Neural cell (in vitro differentiated cells): ENCODE data around the gene C5. TPM values are rescaled to one million over a fixed set of nuclear protein-coding genes. Genes with fewer than 3 reads are reported as not detected.

Source experiments
- H2AFZ ChIP-seq: fragments of 200-600, 300-800 bp; sonication (generic), shearing (Covaris generic); 2 replicates; pipeline ENCODE4 v1.6.0; 2014; ENCODE audit warnings: low read depth, mild to moderate bottlenecking, antibody characterized with exemption, low read length, moderate library complexity
- H3F3A ChIP-seq: fragments of 200-600 bp; shearing (Covaris generic); 2 replicates; pipeline ENCODE4 v1.6.1; 2016; ENCODE audit warnings: mild to moderate bottlenecking, moderate library complexity, mixed read lengths, antibody characterized with exemption, low read length; ENCODE audit not compliant: insufficient read depth, poor library complexity, severe bottlenecking
- H3K27ac ChIP-seq: fragments of 200-600, 300-800 bp; sonication (generic), shearing (Covaris generic); 2 replicates; pipeline ENCODE4 v1.5.1; 2014; ENCODE audit warnings: mild to moderate bottlenecking, low read length, moderate library complexity
- H3K27me3 ChIP-seq: fragments of 300-800, 200-600 bp; sonication (generic), shearing (Covaris generic); 2 replicates; pipeline ENCODE4 v1.6.0; 2014; ENCODE audit warnings: mild to moderate bottlenecking, low read depth, low read length, moderate library complexity; ENCODE audit not compliant: insufficient read depth
- H3K36me3 ChIP-seq: fragments of 300-800, 200-600 bp; sonication (generic), shearing (Covaris generic); 2 replicates; pipeline ENCODE4 v1.5.1; 2014; ENCODE audit warnings: mild to moderate bottlenecking, antibody characterized with exemption, low read length, moderate library complexity; ENCODE audit not compliant: insufficient read depth
- H3K4me2 ChIP-seq: fragments of 300-800, 200-600 bp; sonication (generic), shearing (Covaris generic); 2 replicates; pipeline ENCODE4 v1.6.0; 2014; ENCODE audit warnings: mild to moderate bottlenecking, low read length
- H3K4me3 ChIP-seq: fragments of 300-800, 200-600 bp; sonication (generic), shearing (Covaris generic); 2 replicates; pipeline ENCODE4 v1.5.1; 2014; ENCODE audit warnings: mild to moderate bottlenecking, low read length, moderate library complexity
- H3K79me2 ChIP-seq: fragments of 200-600 bp; shearing (Covaris generic); replicated peaks from 2 replicates; pipeline ENCODE4 v1.6.0; 2014; ENCODE audit warnings: mild to moderate bottlenecking, low read length, moderate library complexity; ENCODE audit not compliant: insufficient read depth
- H3K9ac ChIP-seq: fragments of 300-800, 200-600 bp; sonication (generic), shearing (Covaris generic); 2 replicates; pipeline ENCODE4 v1.6.1; 2016; ENCODE audit warnings: mild to moderate bottlenecking, low read length, mixed read lengths
- H3K9me2 ChIP-seq: fragments of 200-600 bp; shearing (Covaris generic); 2 replicates; pipeline ENCODE4 v1.6.1; 2016; ENCODE audit warnings: mild to moderate bottlenecking, low read length, mixed read lengths; ENCODE audit not compliant: insufficient read depth
- H3K9me3 ChIP-seq: fragments of 200-600, 300-800 bp; sonication (generic), shearing (Covaris generic); 2 replicates; pipeline ENCODE4 v1.6.1; 2016; ENCODE audit warnings: mild to moderate bottlenecking, mixed run types, low read length, moderate library complexity, mixed read lengths
- H4K20me1 ChIP-seq: fragments of 200-600 bp; shearing (Covaris generic); 2 replicates; pipeline ENCODE4 v1.6.1; 2016; ENCODE audit warnings: mild to moderate bottlenecking, mixed run types; ENCODE audit not compliant: insufficient read depth
- CTCF ChIP-seq: fragments of 450-650 bp; IDR thresholded peaks from 2 replicates; pipeline ENCODE4 v1.5.1; 2014; ENCODE audit warnings: antibody characterized with exemption, mild to moderate bottlenecking, moderate library complexity; ENCODE audit not compliant: poor library complexity, severe bottlenecking
- EP300 ChIP-seq: fragments of 450-650 bp; conservative IDR thresholded peaks from 2 replicates; pipeline ENCODE4 v1.6.1; 2014; ENCODE audit warnings: antibody characterized with exemption, mild to moderate bottlenecking, moderate library complexity; ENCODE audit not compliant: poor library complexity, severe bottlenecking
- EZH2 ChIP-seq: fragments of 200-600, 300-800 bp; shearing (Covaris generic), sonication (generic); IDR thresholded peaks from 2 replicates; pipeline ENCODE4 v1.6.1; 2014; ENCODE audit warnings: antibody characterized with exemption, low read length, borderline replicate concordance, mild to moderate bottlenecking; ENCODE audit not compliant: insufficient read depth, poor library complexity, severe bottlenecking
- MXI1 ChIP-seq: fragments of 450-650 bp; conservative IDR thresholded peaks from 2 replicates; pipeline ENCODE4 v1.6.1; 2014; ENCODE audit warnings: antibody characterized with exemption, mild to moderate bottlenecking; ENCODE audit not compliant: poor library complexity, severe bottlenecking
- POLR2AphosphoS5 ChIP-seq: IDR thresholded peaks from 2 replicates; pipeline ENCODE4 v1.6.1; 2012
- RAD21 ChIP-seq: fragments of 450-650 bp; conservative IDR thresholded peaks from 2 replicates; pipeline ENCODE4 v1.6.1; 2014; ENCODE audit warnings: antibody characterized with exemption, mild to moderate bottlenecking, moderate library complexity
- REST ChIP-seq: IDR thresholded peaks from 2 replicates; pipeline ENCODE4 v1.6.1; 2012; ENCODE audit warnings: borderline replicate concordance
- SMC3 ChIP-seq: fragments of 450-650 bp; conservative IDR thresholded peaks from 2 replicates; pipeline ENCODE4 v1.6.1; 2014; ENCODE audit warnings: antibody characterized with exemption, mild to moderate bottlenecking, moderate library complexity; ENCODE audit not compliant: poor library complexity
- TAF1 ChIP-seq: IDR thresholded peaks from 2 replicates; pipeline ENCODE4 v1.6.1; 2012; ENCODE audit warnings: low read depth
- polyA plus RNA-seq: library from polyadenylated mRNA; depleted of rRNA; stranded (reverse); fragments of >200 nt; gene quantifications from 2 replicates; pipeline ENCODE4 v1.2.3, GENCODE V29; 2014

C5 gene
- polyA plus RNA-seq, 1 donor from 2014 or later: 3.8 TPM

DNA sequence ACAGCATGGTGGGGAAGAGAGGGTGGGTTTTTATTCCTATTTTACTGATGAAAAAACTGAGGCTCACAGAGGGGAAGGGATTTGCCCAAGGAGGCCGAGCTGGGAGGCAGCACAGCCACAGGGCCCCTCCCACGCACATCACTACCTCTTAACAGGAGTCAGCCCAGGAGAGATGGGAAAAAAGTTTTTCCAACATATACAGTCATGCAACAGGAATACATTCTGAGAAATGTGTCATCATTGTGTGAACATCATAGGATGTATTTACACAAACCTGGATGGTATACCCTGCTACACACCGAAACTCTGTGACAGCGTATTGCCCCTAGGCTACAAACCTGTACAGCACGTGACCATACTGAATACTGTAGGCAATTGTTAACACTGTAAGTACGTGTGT is 135.1 kb downstream of the C5 start:
- TF ChIP-seq POLR2AphosphoS5 (no peak), REST (no peak), EP300 (no peak), EZH2 (no peak), CTCF (no peak), MXI1 (no peak)
- Histone ChIP-seq H3K36me3 (no peaks in the 10 kb centered on the region), H3K9me2 (no peaks in the 10 kb centered on the region), H2AFZ (no peak overlapping the region), H3K4me2 (no peak overlapping the region), H3K27ac (no peak overlapping the region), H3K9me3 (no peaks in the 10 kb centered on the region), H3K27me3 (no peaks in the 10 kb centered on the region), H3K79me2 (no peaks in the 10 kb centered on the region), H4K20me1 (no peaks in the 10 kb centered on the region), H3F3A (no peaks in the 10 kb centered on the region), H3K4me3 (no peak overlapping the region), H3K9ac (no peak overlapping the region)

DNA sequence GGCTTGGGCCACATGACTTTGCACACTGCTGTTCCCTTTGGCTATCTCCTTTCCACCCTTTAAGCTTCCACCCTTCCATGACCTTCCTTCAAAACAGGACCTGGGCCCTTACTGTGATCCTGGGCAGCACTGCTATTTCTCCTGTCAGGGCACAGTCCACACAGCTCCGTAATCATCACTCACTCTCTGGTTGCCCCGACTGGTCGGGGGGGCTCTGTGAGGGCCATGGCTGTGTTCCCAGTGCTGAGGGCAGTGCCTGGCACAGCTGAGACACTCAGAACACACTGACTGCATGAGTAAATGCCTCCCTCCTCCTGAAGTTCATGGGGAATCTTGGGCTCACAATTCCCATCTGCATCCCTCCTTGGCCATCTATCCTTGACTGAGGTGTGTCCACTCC is 135.7 kb downstream of the C5 start:
- Histone ChIP-seq H3K9me2 (no peaks in the 10 kb centered on the region), H3K9me3 (no peaks in the 10 kb centered on the region), H3K27me3 (no peaks in the 10 kb centered on the region), H3K27ac (no peak overlapping the region), H3K4me3 (no peak overlapping the region), H2AFZ (no peak overlapping the region), H4K20me1 (no peaks in the 10 kb centered on the region), H3K9ac (no peak overlapping the region), H3K4me2 (no peak overlapping the region), H3K79me2 (no peaks in the 10 kb centered on the region), H3K36me3 (no peaks in the 10 kb centered on the region), H3F3A (no peaks in the 10 kb centered on the region)
- TF ChIP-seq TAF1 (no peak), SMC3 (no peak), RAD21 (no peak), MXI1 (no peak), EZH2 (no peak), CTCF (no peak), REST (no peak), EP300 (no peak), POLR2AphosphoS5 (no peak)
